ENCODE measurements around the gene ZMAT5. TPM values are rescaled to one million over a fixed set of nuclear protein-coding genes. Genes with fewer than 3 reads are reported as not detected.

ZMAT5 gene
- polyA plus RNA-seq, 1 donor (not counting 4 experiments of a cell fraction or from before 2014, with no cell fraction given): 11.1 TPM

DNA sequence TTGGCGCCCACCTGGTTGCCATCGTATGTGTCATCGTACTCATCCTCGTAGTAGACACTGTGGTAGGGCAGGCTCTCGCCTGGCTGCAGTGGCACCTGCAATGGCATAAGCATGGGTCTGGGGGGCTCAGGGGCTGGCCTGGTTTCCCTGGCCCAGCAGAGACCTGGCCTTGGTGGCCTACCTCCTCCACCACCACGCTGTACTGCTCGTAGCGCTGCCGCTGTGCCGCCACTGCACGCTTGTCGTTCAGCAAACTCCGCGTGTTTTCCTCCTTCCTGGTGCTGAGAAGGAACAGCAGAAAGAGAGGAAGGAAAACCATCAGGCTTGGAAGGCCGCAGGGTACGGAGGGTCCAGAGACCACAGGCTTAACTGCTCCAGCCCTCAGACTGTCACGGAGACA, 26.6 kb upstream of the ZMAT5 start:
- Histone ChIP-seq H3K4me2 (ENCODE audit: control insufficient read depth, extremely low read depth, insufficient read depth, low read depth, low read length) (no peak overlapping the region), H3K9me3 (ENCODE audit: control insufficient read depth, low read depth, low read length) (no peaks in the 10 kb centered on the region), H3K9ac (ENCODE audit: control insufficient read depth, extremely low read depth, insufficient read depth, low read length) (no peak overlapping the region), H2AFZ (ENCODE audit: control insufficient read depth, low read length) (no peak overlapping the region), H3K36me3 (ENCODE audit: control insufficient read depth in 2 of 2, extremely low read depth in 1 of 2, insufficient read depth in 2 of 2, low read length in 2 of 2) (peaks cover 38 to 43% of the 10 kb centered on the region in 2 experiments), H3K4me1 (ENCODE audit: control insufficient read depth, extremely low read depth, insufficient read depth, low read length) (no peaks in the 10 kb centered on the region), H4K20me1 (ENCODE audit: control insufficient read depth, extremely low read depth, insufficient read depth, low read length) (no peaks in the 10 kb centered on the region), H3K27me3 (ENCODE audit: control insufficient read depth, extremely low read depth, insufficient read depth, low read length) (no peaks in the 10 kb centered on the region), H3K79me2 (ENCODE audit: control insufficient read depth, insufficient read depth, low read length) (no peaks in the 10 kb centered on the region), H3K9me1 (ENCODE audit: control insufficient read depth, extremely low read depth, insufficient read depth, low read length) (no peaks in the 10 kb centered on the region), H3K4me3 (ENCODE audit: control insufficient read depth in 2 of 3, extremely low read depth in 1 of 3, insufficient read depth in 2 of 3, low read depth in 1 of 3, low read length in 3 of 3) (no peak overlapping the region), H3K27ac (ENCODE audit: control insufficient read depth, insufficient read depth, low read length) (no peak overlapping the region)
- no peak for FAIRE-seq
- TF ChIP-seq CTCF (optimal IDR thresholded peaks at IDR 0.05 in 1 of 3, IDR thresholded peaks at IDR 0.05 in 1 of 3, conservative IDR thresholded peaks at IDR 0.05 in 1 of 3; ENCODE audit: extremely low read depth in 1 of 3, insufficient read depth in 2 of 3, low read length in 3 of 3) (no peak), EZH2 (IDR thresholded peaks at IDR 0.05; ENCODE audit: low read length) (no peak)
- no peak for DNase-seq (ENCODE audit: low read depth, low spot score)
- dilution Hi-C loops (cut with MboI; ENCODE audit: extremely low pct_ligation_motif_present, low sequenced_read_pairs): no loop called here

DNA sequence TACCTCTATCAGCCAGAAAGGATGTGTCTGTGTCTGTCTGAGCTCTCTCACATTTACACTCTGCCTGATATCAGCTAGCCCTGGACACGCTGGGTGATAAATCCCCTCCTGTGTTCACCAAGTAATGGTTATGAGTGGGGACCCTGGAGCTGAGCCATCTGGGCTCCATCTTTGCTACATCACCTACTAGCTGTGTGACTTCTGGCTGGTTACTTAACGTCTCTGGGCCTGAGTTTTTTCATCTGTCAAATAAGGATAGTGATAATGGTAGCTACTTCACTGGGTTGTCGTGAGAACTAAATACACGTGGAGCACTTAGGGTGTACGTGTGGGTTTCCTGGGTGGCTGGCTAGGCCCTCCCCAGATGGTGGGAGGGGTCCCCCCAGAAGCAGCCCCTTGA, 23.3 kb upstream of the ZMAT5 start:
- Histone ChIP-seq H3K4me2 (ENCODE audit: control insufficient read depth, extremely low read depth, insufficient read depth, low read depth, low read length) (no peak overlapping the region), H3K4me1 (ENCODE audit: control insufficient read depth, extremely low read depth, insufficient read depth, low read length) (peaks cover 5% of the 10 kb centered on the region), H4K20me1 (ENCODE audit: control insufficient read depth, extremely low read depth, insufficient read depth, low read length) (no peaks in the 10 kb centered on the region), H3K9me3 (ENCODE audit: control insufficient read depth, low read depth, low read length) (no peaks in the 10 kb centered on the region), H2AFZ (ENCODE audit: control insufficient read depth, low read length) (no peak overlapping the region), H3K36me3 (ENCODE audit: control insufficient read depth in 2 of 2, extremely low read depth in 1 of 2, insufficient read depth in 2 of 2, low read length in 2 of 2) (peaks cover 30 to 46% of the 10 kb centered on the region in 2 experiments), H3K4me3 (ENCODE audit: control insufficient read depth in 2 of 3, extremely low read depth in 1 of 3, insufficient read depth in 2 of 3, low read depth in 1 of 3, low read length in 3 of 3) (no peak overlapping the region), H3K9me1 (ENCODE audit: control insufficient read depth, extremely low read depth, insufficient read depth, low read length) (no peaks in the 10 kb centered on the region), H3K9ac (ENCODE audit: control insufficient read depth, extremely low read depth, insufficient read depth, low read length) (no peak overlapping the region), H3K27me3 (ENCODE audit: control insufficient read depth, extremely low read depth, insufficient read depth, low read length) (no peaks in the 10 kb centered on the region), H3K27ac (ENCODE audit: control insufficient read depth, insufficient read depth, low read length) (no peak overlapping the region), H3K79me2 (ENCODE audit: control insufficient read depth, insufficient read depth, low read length) (no peaks in the 10 kb centered on the region)
- dilution Hi-C loops (cut with MboI; ENCODE audit: extremely low pct_ligation_motif_present, low sequenced_read_pairs): no loop called here
- FAIRE-seq (no peak), DNase-seq (ENCODE audit: low read depth, low spot score) (no peak)
- TF ChIP-seq EZH2 (IDR thresholded peaks at IDR 0.05; ENCODE audit: low read length): no peak
- TF ChIP-seq CTCF (optimal IDR thresholded peaks at IDR 0.05 in 1 of 3, IDR thresholded peaks at IDR 0.05 in 1 of 3, conservative IDR thresholded peaks at IDR 0.05 in 1 of 3; ENCODE audit: extremely low read depth in 1 of 3, insufficient read depth in 2 of 3, low read length in 3 of 3): no peak
